HepG2 (cell line): ENCODE measurements around the gene HYAL1. TPM values are rescaled to one million over a fixed set of nuclear protein-coding genes. Genes with fewer than 3 reads are reported as not detected.

ENCODE experiments used
- CEBPG ChIP-seq: IDR thresholded peaks from 2 replicates; pipeline ENCODE4 v1.6.1; 2016
- CSRNP1 ChIP-seq: sonication (generic); formaldehyde crosslinking; IDR thresholded peaks from 2 replicates; pipeline ENCODE4 v1.8.1; 2023; ENCODE audit warnings: mild to moderate bottlenecking, missing genetic modification reagents
- IKZF5 ChIP-seq: IDR thresholded peaks from 2 replicates; pipeline ENCODE4 v1.6.1; 2018; ENCODE audit warnings: missing genetic modification reagents, mild to moderate bottlenecking, missing compliant biosample characterization
- NCOA5 ChIP-seq: sonication (generic); formaldehyde crosslinking; IDR thresholded peaks from 2 replicates; pipeline ENCODE4 v1.4.0; 2020; ENCODE audit warnings: missing genetic modification reagents
- NCOR1 ChIP-seq: fragments of 200-600 bp; sonication (generic); IDR thresholded peaks from 2 replicates; pipeline ENCODE4 v1.7.0; 2017; ENCODE audit warnings: antibody characterized with exemption, low read length, borderline replicate concordance
- PHF21A ChIP-seq: sonication (generic); formaldehyde crosslinking; IDR thresholded peaks from 2 replicates; pipeline ENCODE4 v1.5.0; 2020; ENCODE audit warnings: mild to moderate bottlenecking, missing genetic modification reagents
- PRDM15 ChIP-seq: sonication (generic); formaldehyde crosslinking; IDR thresholded peaks from 2 replicates; pipeline ENCODE4 v1.4.0; 2020; ENCODE audit warnings: missing genetic modification reagents
- RBM22 ChIP-seq: fragments of 200-400 bp; formaldehyde crosslinking; optimal IDR thresholded peaks from 2 replicates; pipeline ENCODE3; 2017; ENCODE audit warnings: mild to moderate bottlenecking, low read length, moderate library complexity
- RXRB ChIP-seq: IDR thresholded peaks from 2 replicates; pipeline ENCODE4 v1.6.1; 2016; ENCODE audit warnings: borderline replicate concordance, missing genetic modification reagents, missing compliant biosample characterization
- SIN3B ChIP-seq: fragments of 150-350 bp; IDR thresholded peaks from 2 replicates; pipeline ENCODE4 v1.6.1; 2014; ENCODE audit warnings: low read length
- TCF12 ChIP-seq, 2 experiments: fragments of 450-650 bp in 1 of 2; sonication (generic) in 1 of 2; formaldehyde crosslinking in 1 of 2; IDR thresholded peaks; 2 replicates each; pipeline versions ENCODE4 v1.6.1 to v1.8.0; 2017 to 2022; ENCODE audit warnings: antibody characterized with exemption in 1 of 2, mild to moderate bottlenecking in 1 of 2, missing genetic modification reagents in 1 of 2, moderate library complexity in 1 of 2
- WIZ ChIP-seq: sonication (generic); formaldehyde crosslinking; IDR thresholded peaks from 2 replicates; pipeline ENCODE4 v1.5.1; 2020; ENCODE audit warnings: mild to moderate bottlenecking, missing genetic modification reagents
- ZBTB7A ChIP-seq: sonication (generic); formaldehyde crosslinking; IDR thresholded peaks from 2 replicates; pipeline ENCODE4 v1.8.0; 2022; ENCODE audit warnings: mild to moderate bottlenecking, missing genetic modification reagents
- ZNF546 ChIP-seq: sonication (generic); formaldehyde crosslinking; conservative IDR thresholded peaks from 2 replicates; pipeline ENCODE4 v1.8.1; 2023; ENCODE audit warnings: mild to moderate bottlenecking, missing genetic modification reagents
- ZNF564 ChIP-seq: sonication (generic); formaldehyde crosslinking; IDR thresholded peaks from 2 replicates; pipeline ENCODE4 v1.8.1; 2023; ENCODE audit warnings: mild to moderate bottlenecking, missing genetic modification reagents
- ZNF605 ChIP-seq: sonication (generic); formaldehyde crosslinking; IDR thresholded peaks from 2 replicates; pipeline ENCODE4 v1.8.0; 2022; ENCODE audit warnings: mild to moderate bottlenecking, missing genetic modification reagents
- polyA plus RNA-seq, 8 experiments: library from polyadenylated mRNA; depleted of rRNA in 3 of 8; stranded (reverse) in 7 of 8; unstranded in 1 of 8; fragments of >200 nt; fragmentation: Illumina TruSeq in 4 of 8; extraction: Trizol in 4 of 8; gene quantifications; 2 replicates each; pipeline versions ENCODE4 v1.2.1 to v1.2.3, GENCODE V29; 2011 to 2016; ENCODE audit warnings: low read depth in 4 of 8, missing spikeins in 1 of 8, mixed read lengths in 1 of 8; ENCODE audit not compliant: insufficient read depth in 1 of 8
- total RNA-seq, 5 experiments: library from RNA; depleted of rRNA; stranded (reverse); fragments of >200 nt; fragmentation: Illumina TruSeq; extraction: Trizol; gene quantifications; 2 replicates each; pipeline ENCODE4 v1.2.3, GENCODE V29; 2016; ENCODE audit warnings: low read depth in 1 of 5
- TF ChIP-seq, protein P1 (sequence below): IDR thresholded peaks from 2 replicates; pipeline ENCODE4 v1.4.0; 2020; ENCODE audit warnings: mild to moderate bottlenecking, missing genetic modification reagents

The HYAL1 gene
- total and polyA plus RNA-seq, 2 of the 13 experiments (the other 11 are each of a cell fraction or from before 2014, with no cell fraction given) = 76.5 to 193 TPM

- TF ChIP-seq ZNF605 (CRISPR knock-in tag) = peak; percentile 67; the same call in 1 of the 2 replicates
- TF ChIP-seq CEBPG (CRISPR knock-in tag) = no peak
- no peak for TF ChIP-seq SIN3B
- no peak for TF ChIP-seq RBM22
- TF ChIP-seq ZBTB7A (CRISPR knock-in tag) = peak; percentile 73
- TF ChIP-seq ZNF546 (CRISPR knock-in tag) = peak; percentile 35; the same call in 1 of the 2 replicates
- peak; percentile 55; the same call in 1 of the 2 replicates for TF ChIP-seq CSRNP1 (CRISPR knock-in tag)
- TF ChIP-seq NCOR1 = peak; percentile 55; the same call in 1 of the 2 replicates
- no peak for TF ChIP-seq TCF12 (IDR thresholded peaks at IDR 0.05)
- peak; percentile 86; the same call in 1 of the 2 replicates for TF ChIP-seq TCF12 (CRISPR knock-in tag; IDR thresholded peaks at IDR 0.05)
- peak; percentile 72 for TF ChIP-seq PHF21A
- TF ChIP-seq, protein P1, sequence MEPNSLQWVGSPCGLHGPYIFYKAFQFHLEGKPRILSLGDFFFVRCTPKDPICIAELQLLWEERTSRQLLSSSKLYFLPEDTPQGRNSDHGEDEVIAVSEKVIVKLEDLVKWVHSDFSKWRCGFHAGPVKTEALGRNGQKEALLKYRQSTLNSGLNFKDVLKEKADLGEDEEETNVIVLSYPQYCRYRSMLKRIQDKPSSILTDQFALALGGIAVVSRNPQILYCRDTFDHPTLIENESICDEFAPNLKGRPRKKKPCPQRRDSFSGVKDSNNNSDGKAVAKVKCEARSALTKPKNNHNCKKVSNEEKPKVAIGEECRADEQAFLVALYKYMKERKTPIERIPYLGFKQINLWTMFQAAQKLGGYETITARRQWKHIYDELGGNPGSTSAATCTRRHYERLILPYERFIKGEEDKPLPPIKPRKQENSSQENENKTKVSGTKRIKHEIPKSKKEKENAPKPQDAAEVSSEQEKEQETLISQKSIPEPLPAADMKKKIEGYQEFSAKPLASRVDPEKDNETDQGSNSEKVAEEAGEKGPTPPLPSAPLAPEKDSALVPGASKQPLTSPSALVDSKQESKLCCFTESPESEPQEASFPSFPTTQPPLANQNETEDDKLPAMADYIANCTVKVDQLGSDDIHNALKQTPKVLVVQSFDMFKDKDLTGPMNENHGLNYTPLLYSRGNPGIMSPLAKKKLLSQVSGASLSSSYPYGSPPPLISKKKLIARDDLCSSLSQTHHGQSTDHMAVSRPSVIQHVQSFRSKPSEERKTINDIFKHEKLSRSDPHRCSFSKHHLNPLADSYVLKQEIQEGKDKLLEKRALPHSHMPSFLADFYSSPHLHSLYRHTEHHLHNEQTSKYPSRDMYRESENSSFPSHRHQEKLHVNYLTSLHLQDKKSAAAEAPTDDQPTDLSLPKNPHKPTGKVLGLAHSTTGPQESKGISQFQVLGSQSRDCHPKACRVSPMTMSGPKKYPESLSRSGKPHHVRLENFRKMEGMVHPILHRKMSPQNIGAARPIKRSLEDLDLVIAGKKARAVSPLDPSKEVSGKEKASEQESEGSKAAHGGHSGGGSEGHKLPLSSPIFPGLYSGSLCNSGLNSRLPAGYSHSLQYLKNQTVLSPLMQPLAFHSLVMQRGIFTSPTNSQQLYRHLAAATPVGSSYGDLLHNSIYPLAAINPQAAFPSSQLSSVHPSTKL (CRISPR knock-in tag) = peak; percentile 63; the same call in 1 of the 2 replicates
- peak; percentile 73 for TF ChIP-seq PRDM15 (CRISPR knock-in tag)
- no peak for TF ChIP-seq WIZ (CRISPR knock-in tag)
- no peak for TF ChIP-seq NCOA5 (CRISPR knock-in tag)
- TF ChIP-seq IKZF5 = no peak; the same call in 1 of the 2 replicates
- TF ChIP-seq ZNF564 (CRISPR knock-in tag) = peak; percentile 61; the same call in 1 of the 2 replicates
- peak; percentile 48 for TF ChIP-seq RXRB
Measured at GRCh38 chr3:50268703-50269451, 34.5 kb downstream of the HYAL1 start, which contains the start of gene SEMA3B (continued).
